Left renal cortex interstitium (tissue), 4 donors: Measurements from ENCODE around the gene UBA5. TPM values are rescaled to one million over a fixed set of nuclear protein-coding genes. Genes with fewer than 3 reads are reported as not detected.

ENCODE experiments used
- DNase-seq, 4 donors: peaks; one replicate each; pipeline ENCODE4 v3.0.0-alpha.2; 2013; ENCODE audit warnings: low read depth in 4 of 4, low spot score in 2 of 4, missing footprints in 1 of 4
- polyA plus RNA-seq, 4 donors: library from polyadenylated mRNA; unstranded; fragments of 120-200 nt; gene quantifications; one replicate each; pipeline ENCODE4 v1.2.1, GENCODE V29; 2013; ENCODE audit not compliant: insufficient read length in 4 of 4

UBA5 gene
- polyA plus RNA-seq, 4 donors: 59.4 to 80.4 (median 60.6) TPM

- DNase-seq: no peak
These were observed 50.2 kb downstream of the UBA5 start for GRCh38 chr3:132710311-132710710.

- no peak for DNase-seq
These were observed 54.0 kb downstream of the UBA5 start for GRCh38 chr3:132713977-132714727.

- no peak for DNase-seq
These were observed 56.2 kb downstream of the UBA5 start for GRCh38 chr3:132716372-132716771.

- no peak for DNase-seq
These were observed 60.1 kb downstream of the UBA5 start for GRCh38 chr3:132720228-132720627.

GRCh38 chr3:132721479-132722164 is 61.5 kb downstream of the UBA5 start:
- DNase-seq: peak in 3 of 4 donors; percentile 39 to 49 (median 41)

GRCh38 chr3:132722165-132723023 is 62.3 kb downstream of the UBA5 start, which contains the start of gene NPHP3:
Gene NPHP3 (minus strand): TSS chr3:132722409. CDS start chr3:132722355, 54 bp downstream.
- DNase-seq: peak; percentile 82 to 92 (median 86)

- no peak for DNase-seq
These were observed 63.2 kb downstream of the UBA5 start for GRCh38 chr3:132723024-132723950.

- peak in 1 of 4 donors; percentile 38 for DNase-seq
These were observed 66.3 kb downstream of the UBA5 start for GRCh38 chr3:132726341-132726823.

Other genes starting within 250 kb of the UBA5 start
- gene DNAJC13, start 242.8 kb upstream of the UBA5 start, polyA plus RNA-seq: 10 to 100 TPM; 41.7 to 61.0 (median 49.1) TPM
- 1 to 10 TPM; 1.7 to 3.7 (median 2.3) TPM for gene ACKR4, start 63.1 kb upstream of the UBA5 start, polyA plus RNA-seq
- 10 to 100 TPM; 23.3 to 54.2 (median 37.6) TPM for gene ACAD11, start 520 bp upstream of the UBA5 start, polyA plus RNA-seq
- gene NPHP3, start 62.1 kb downstream of the UBA5 start, polyA plus RNA-seq: 10 to 100 TPM; 25.3 to 84.7 (median 43.6) TPM